Mucosa of gallbladder (tissue), 1 donor: ENCODE results near the gene DEDD. TPM values are rescaled to one million over a fixed set of nuclear protein-coding genes. Genes with fewer than 3 reads are reported as not detected.

Experiments
- DNase-seq: peaks from one replicate; pipeline ENCODE4 v3.0.0-alpha.2; 2020; ENCODE audit warnings: low spot score
- total RNA-seq: library from RNA; stranded (reverse); gene quantifications from one replicate; pipeline ENCODE4 v1.2.1, GENCODE V29; 2021
- donor health status: DM: no; HTN: no; CAD: no.

The DEDD gene
- total RNA-seq, 1 donor from 2014 or later = 38.7 TPM

GRCh38 chr1:161163793-161164192 lies 31.3 kb upstream of the DEDD start:
- DNase-seq = no peak

- no peak for DNase-seq
These were observed 30.3 kb upstream of the DEDD start for GRCh38 chr1:161162806-161163205.

- DNase-seq = no peak
These were observed 29.6 kb upstream of the DEDD start for GRCh38 chr1:161162052-161162451.

DNA sequence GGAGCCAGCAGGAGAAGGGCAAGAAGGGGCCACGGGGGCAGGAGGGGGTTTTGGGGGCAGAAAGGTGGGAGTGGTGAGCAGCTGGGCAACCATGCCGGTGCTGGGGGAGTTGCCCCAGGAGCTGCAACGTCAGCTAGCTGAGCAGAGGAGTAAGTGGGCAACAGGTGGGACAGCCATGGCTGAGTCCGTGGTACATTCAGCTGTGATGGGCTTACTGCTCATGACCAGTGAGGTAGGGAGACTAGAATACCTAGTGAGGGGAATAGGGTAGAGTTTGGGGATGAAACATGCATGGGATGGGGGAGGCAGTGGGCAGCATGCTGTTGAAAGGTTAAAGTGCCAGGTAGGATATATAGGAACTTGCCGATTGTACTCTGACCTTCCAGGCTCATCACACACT lies 29.2 kb upstream of the DEDD start:
- no peak for DNase-seq

GRCh38 chr1:161160671-161161145 lies 28.2 kb upstream of the DEDD start:
- DNase-seq = no peak

DNA sequence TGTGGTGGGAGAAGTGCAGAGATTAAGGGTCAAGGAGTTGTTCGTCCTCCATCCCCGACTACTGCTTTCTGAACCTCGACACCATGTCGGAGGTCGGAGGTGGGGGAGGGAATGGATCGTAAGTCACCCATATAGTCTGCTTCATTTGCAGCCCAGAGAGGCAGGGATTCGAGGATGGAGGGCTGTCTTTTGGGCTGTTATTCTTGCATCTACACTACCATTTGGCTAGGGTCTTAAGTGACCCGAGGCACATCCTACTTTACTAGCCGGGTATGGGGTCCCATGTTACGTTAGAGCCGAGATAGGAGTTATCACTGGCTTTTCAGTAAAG lies 27.4 kb upstream of the DEDD start:
- DNase-seq = no peak

DNA sequence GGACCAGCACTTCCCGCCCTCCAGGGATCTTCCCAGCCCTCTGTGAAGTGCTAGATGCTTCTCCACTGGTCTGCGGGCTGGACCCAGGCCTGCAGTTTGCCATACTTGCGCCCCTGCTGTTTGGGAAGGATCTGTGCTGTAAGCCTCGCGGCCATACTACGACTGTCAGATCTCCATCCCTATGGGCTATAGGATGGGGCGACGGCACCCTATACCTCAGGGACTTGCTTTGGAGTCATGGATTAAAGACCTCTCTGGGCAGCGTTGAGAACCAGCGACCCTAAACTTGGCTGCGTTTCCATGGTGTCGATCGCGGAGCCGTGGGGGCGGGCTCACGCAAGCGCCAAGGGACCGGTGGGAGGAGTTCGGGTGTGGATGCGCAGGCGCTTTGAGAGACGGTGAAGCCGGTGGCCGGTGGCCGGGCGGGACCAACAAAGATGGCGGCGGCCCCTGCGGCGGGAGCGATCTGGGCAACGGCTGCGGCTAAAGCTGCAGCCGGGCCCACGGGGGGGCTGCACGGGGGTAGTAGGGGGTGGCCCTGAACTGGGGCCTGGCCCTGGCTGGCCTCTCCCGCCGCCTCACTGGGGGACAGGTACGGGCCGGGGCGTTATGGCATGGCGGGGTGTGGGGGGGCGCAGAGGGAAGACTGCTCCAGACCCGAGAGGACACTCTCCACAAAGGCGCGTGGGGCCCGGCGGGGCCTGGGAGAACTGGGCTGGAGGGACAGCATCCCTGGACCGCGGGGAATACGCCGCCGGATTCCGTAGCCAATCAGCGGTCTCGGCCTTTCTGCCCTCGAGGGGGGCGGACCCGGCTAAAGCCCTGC lies 26.8 kb upstream of the DEDD start, which contains the start of gene USP21:
USP21 (plus strand) TSS at position 414 of the 826 bp plus-strand sequence. CDS start 1,141 bp downstream, outside the sequence.
- peak; percentile 93 for DNase-seq

GRCh38 chr1:161158316-161159010 lies 26.0 kb upstream of the DEDD start:
- no peak for DNase-seq

DNA sequence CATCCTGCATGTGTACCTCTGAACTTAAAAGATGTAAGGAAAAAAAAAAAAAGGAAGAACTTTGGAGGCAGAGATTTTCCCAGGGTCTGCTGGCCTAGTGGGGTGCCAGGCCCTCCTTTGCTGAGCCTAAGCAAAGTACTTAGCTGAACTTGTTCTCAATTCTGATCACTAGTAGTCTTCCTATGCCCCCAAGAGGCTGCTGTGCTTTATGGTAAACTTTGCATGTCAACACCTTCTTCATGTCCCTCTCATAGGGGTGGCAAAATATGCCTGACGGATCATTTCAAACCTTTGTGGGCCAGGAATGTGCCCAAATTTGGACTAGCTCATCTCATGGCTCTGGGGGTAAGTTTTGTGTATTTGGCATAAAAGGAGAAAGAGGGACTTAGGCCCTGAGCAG lies 25.4 kb upstream of the DEDD start:
- no peak for DNase-seq

GRCh38 chr1:161153682-161154337 lies 21.3 kb upstream of the DEDD start, which contains the start of gene UFC1:
Gene UFC1 (plus strand): TSS chr1:161153978. CDS start chr1:161153998, 20 bp downstream.
- DNase-seq = peak; percentile 86

- DNase-seq = no peak
These were observed 20.7 kb upstream of the DEDD start for GRCh38 chr1:161153176-161153575.

GRCh38 chr1:161145832-161146231 lies 13.4 kb upstream of the DEDD start:
- no peak for DNase-seq

DNA sequence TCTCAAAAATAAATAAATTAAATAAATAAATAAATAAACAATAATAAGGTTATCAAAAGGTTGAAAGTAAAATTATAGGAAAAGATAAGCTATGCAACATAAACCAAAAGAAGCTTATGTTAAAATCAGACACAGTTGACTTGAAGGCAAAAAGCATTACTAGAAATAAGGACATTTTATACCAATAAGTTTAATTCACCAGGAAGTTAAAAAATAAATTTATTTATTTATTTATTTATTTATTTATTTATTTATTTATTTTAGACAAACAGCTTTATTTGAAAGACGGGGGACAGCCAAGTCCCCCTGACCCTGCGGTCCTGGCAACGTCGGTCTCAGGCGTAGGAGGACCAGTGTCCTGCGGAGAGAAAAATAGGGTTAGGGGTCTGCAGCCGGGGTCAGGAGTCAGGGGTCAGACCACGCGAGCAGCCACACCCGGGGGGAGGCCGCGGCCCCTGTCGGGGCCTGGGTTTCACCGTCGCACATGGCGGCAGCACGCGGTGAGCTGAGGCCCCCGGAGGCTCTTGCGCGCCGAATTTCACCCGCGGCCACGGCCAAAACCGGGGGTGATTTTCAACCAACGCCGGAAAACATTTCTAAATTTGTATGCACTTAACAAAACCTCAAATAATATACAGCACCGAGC lies 8.4 kb upstream of the DEDD start:
- no peak for DNase-seq

DNA sequence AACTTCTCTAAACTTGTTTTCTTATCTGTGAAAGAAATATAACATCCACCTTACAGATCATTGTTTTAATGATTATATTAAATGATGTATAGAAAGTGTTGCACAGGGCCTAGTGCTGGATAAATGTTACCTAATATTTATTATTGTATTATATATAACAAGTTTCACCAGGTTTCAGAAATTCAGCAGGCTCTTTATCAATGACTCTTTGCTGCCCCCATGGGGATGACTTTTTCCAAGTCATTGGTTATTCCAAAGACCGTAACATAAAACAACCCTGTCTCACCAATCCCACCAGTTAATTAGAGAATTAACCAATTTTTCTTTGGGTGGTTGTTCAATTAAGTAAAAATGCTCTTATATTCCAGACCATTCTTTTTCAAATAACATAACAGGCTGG lies 7.3 kb upstream of the DEDD start:
- DNase-seq = no peak

DNA sequence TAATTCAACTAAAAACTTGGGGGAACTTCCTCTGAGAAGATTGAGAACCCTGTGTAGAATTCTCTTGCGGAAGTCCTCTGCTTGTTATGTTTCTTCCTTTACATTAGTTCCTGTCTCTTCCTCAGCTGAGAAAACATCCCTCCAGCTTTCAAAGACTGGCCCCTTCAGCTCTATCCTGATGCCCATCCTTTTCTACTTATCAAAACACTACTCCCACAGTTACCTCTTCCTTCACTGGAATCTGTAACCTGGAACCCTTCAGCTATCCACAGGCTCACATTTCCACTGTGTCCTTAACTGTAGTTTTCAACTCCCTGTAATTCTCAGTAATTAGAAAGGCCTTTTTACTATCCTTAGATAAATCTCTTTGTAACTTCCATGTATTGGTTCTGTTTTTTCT lies 6.0 kb upstream of the DEDD start:
- DNase-seq = no peak

- DNase-seq = no peak
These were observed 5.4 kb upstream of the DEDD start for GRCh38 chr1:161137881-161138280.

DNA sequence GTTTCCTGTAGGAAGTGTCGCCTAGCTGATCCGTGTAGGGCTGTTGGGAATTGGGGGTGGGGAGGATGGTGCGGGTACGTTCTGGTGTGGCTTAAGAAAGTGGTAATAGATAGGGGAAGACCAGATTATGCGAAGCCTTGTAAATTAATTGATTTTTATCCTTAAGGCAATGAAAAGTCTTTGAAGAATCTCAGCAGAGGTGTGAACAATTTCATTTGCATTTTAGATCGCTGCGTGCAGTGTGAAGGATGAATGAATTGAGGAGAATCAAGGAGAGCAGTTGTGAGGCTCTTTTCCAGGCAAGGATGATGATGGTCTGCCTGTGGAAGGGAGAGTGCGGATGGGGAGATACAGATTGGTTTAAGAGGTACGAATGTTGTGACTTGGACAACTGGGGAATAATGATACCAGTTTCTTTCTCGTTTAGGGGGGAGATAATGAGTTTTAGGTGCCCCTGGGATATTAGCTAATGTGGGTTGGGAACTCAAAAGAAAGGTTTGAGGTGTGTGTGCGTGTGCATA lies 813 bp upstream of the DEDD start:
- DNase-seq = no peak

DNA sequence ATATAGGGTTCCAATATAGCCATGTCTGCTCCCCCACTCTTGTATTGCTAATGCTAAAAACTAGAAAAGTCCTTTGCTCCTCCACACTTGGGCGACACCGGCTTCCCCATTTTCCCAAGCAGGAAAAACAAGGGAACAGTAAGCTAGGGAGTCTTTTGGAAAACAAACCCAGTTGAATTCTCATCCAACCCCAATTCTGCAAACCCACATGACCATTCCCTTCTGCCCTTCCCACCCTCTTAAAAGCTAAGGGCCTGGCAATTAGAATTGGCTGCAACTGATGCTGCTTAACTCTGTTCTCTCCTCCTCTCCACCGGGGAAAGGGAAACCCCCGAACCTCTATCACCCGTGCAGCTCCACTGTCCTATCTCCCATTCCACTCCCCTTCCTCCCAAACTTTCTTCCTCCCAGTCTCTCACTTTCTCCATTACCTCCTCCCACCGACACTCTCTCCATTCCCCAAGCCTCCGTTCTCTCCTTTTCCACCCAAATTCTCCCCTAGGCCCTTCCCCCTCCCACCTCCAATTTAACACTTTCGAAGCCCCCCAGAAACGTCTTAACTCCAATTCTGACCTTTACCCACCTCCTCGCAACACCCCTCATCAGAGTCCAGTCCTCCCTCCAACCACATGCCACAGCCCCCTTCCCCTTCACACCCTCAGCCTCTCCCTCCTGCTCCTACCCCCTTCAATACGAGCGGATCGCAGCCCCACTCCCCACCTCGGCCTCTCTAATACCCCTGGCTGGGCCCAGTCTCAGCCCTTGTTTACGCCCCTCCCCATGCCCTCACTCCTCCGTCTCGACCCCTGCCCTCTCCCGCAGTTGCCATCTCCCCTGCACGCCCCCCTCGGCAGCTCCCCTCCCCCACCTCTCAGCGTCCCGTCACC lies 701 bp downstream of the DEDD start:
- DNase-seq = no peak

DNA sequence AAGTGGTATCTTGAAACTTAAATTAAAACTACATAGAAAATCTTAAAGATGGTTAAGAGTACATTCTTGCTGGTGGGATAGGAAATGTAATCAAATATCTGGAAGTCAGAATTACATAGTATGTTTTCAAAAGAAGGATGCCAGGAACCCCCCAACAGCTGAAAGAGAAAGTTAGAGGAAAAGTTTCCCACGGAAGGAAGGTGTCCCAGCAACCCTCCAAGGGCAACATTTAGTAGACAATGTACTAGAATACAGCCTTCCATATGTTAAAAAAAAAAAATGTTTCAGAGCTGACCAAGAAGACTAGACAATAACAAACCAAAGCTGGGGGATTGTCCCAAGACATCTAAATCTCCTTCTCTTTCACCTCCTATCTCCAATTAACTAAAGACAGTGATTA lies 2.2 kb downstream of the DEDD start:
- no peak for DNase-seq

DNA sequence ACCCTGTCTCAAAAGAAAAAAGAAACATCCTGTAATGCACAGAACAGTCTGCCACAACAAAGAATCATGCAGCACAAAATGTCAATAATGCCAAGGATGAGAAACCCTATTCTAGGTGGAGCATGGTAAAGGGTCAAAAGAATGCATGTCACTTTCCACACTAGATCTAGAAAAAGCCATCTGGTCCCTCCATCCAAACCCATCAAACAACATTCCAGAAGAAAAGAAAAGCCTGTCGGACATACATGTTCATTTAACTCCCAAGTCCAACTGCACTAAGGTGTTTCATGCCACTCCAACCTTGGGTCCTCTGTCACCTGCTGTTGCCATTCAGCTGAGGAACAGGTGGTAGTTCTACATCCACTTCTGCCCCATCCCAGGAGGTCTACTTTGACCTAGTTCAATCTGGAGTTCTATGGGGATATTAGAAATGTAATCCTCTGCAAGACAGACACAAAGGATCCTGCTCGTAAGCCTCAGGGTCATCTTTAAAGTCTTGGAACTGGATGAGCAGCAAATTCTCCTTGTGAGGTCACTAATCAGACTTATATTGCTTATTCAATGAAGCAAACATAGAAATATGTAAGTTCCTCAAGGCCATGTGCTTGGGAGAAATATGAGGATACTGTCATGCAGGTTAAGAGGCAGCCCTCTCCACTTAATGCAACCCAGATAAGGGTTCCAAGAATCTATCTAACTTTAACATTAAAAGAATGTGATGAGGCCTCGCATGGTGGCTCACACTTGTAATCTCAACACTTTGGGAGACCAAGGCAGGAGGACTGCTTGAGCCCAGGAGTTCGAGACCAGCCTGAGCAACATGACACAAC lies 3.7 kb downstream of the DEDD start:
- DNase-seq = no peak
